DND-41 (cell line): ENCODE results near the gene EIF4G3.

Experiments used
- CTCF ChIP-seq: IDR thresholded peaks from 2 replicates; pipeline ENCODE4 v1.5.1; 2012; ENCODE audit warnings: borderline replicate concordance, low read length, moderate library complexity, mild to moderate bottlenecking; ENCODE audit not compliant: poor library complexity, severe bottlenecking; ENCODE audit errors: extremely low read depth
- EZH2 ChIP-seq: IDR thresholded peaks from 3 replicates; pipeline ENCODE4 v1.6.1; 2012; ENCODE audit warnings: borderline replicate concordance, low read depth, mild to moderate bottlenecking, moderate library complexity, low read length, inconsistent platforms; ENCODE audit not compliant: severe bottlenecking

GRCh38 chr1:20882837-20883236 is 293.9 kb downstream of the EIF4G3 start:
- TF ChIP-seq EZH2, result no peak
- no peak for TF ChIP-seq CTCF
